ENCODE measurements around the gene FAM170A.

DNA sequence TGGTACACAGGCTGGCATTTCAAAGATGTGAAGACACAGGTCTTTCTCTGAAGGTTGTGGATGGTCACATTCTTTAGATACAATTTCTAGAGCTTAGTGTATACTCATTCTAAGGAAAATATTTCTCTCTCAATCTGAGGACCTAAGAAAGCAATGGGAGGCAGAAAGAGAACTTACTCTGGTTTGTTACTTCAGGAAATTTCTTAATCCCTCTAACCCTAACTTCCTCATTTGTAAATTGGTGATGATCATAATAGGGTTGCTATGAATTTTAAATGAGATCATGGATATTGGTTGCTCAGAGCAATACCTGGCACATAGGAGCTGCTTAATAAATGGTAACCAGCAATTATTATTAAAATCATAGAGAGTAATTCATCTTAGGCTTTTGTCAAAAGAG, 22.1 kb downstream of the FAM170A start:
- TF ChIP-seq, protein P1, sequence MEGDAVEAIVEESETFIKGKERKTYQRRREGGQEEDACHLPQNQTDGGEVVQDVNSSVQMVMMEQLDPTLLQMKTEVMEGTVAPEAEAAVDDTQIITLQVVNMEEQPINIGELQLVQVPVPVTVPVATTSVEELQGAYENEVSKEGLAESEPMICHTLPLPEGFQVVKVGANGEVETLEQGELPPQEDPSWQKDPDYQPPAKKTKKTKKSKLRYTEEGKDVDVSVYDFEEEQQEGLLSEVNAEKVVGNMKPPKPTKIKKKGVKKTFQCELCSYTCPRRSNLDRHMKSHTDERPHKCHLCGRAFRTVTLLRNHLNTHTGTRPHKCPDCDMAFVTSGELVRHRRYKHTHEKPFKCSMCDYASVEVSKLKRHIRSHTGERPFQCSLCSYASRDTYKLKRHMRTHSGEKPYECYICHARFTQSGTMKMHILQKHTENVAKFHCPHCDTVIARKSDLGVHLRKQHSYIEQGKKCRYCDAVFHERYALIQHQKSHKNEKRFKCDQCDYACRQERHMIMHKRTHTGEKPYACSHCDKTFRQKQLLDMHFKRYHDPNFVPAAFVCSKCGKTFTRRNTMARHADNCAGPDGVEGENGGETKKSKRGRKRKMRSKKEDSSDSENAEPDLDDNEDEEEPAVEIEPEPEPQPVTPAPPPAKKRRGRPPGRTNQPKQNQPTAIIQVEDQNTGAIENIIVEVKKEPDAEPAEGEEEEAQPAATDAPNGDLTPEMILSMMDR (IDR thresholded peaks at IDR 0.05), result no peak
- no peak for TF ChIP-seq POLR2A (IDR thresholded peaks at IDR 0.05)

Measured in lower leg skin (tissue), 3 donors.